Fibroblast of lung (primary cell): ENCODE measurements around the gene ANKFN1. TPM values are rescaled to one million over a fixed set of nuclear protein-coding genes. Genes with fewer than 3 reads are reported as not detected.
A peak's percentile ranks its signal among the peaks of the same experiment; 100 is the strongest.

Experiments
- DNase-seq, 2 donors: peaks; one replicate each; pipeline versions ENCODE4 v3.0.0 to v3.0.0-alpha.2; 2010; ENCODE audit warnings: low read depth in 2 of 2
- H2AFZ ChIP-seq: 2 replicates; pipeline ENCODE4 v1.5.1; 2012; ENCODE audit warnings: low read length, control low read depth, inconsistent platforms
- H3K27ac ChIP-seq: 2 replicates; pipeline ENCODE4 v1.5.1; 2011; ENCODE audit warnings: low read length, control low read depth; ENCODE audit not compliant: insufficient read depth
- H3K27me3 ChIP-seq: 2 replicates; pipeline ENCODE4 v1.5.1; 2011; ENCODE audit warnings: mild to moderate bottlenecking, low read length; ENCODE audit not compliant: control insufficient read depth, insufficient read depth
- H3K36me3 ChIP-seq: 2 replicates; pipeline ENCODE4 v1.5.1; 2011; ENCODE audit warnings: low read length; ENCODE audit not compliant: control insufficient read depth, insufficient read depth
- H3K4me1 ChIP-seq: 2 replicates; pipeline ENCODE4 v1.5.1; 2011; ENCODE audit warnings: low read length; ENCODE audit not compliant: control insufficient read depth, insufficient read depth; ENCODE audit errors: extremely low read depth
- H3K4me2 ChIP-seq: 2 replicates; pipeline ENCODE4 v1.5.1; 2011; ENCODE audit warnings: low read length, control low read depth; ENCODE audit not compliant: insufficient read depth; ENCODE audit errors: extremely low read depth
- H3K4me3 ChIP-seq, 4 experiments: fragments of 200-600 bp in 1 of 4; sonication (generic) in 1 of 4; replicated peaks in 1 of 4; 2 replicates each; pipeline ENCODE4 v1.5.1; 2011 to 2016; ENCODE audit warnings: low read length in 4 of 4, low read depth in 3 of 4, mild to moderate bottlenecking in 3 of 4, control low read depth in 2 of 4, inconsistent platforms in 1 of 4, mixed read lengths in 1 of 4; ENCODE audit not compliant: insufficient read depth in 1 of 4; ENCODE audit errors: control extremely low read depth in 1 of 4
- H3K79me2 ChIP-seq: 2 replicates; pipeline ENCODE4 v1.5.1; 2012; ENCODE audit warnings: mild to moderate bottlenecking, low read length, inconsistent platforms; ENCODE audit not compliant: control insufficient read depth, insufficient read depth
- H3K9ac ChIP-seq: 2 replicates; pipeline ENCODE4 v1.5.1; 2011; ENCODE audit warnings: mild to moderate bottlenecking, low read length, control low read depth; ENCODE audit not compliant: insufficient read depth
- H3K9me3 ChIP-seq: 2 replicates; pipeline ENCODE4 v1.5.1; 2012; ENCODE audit warnings: low read depth, low read length; ENCODE audit not compliant: control insufficient read depth, insufficient read depth
- H4K20me1 ChIP-seq: 2 replicates; pipeline ENCODE4 v1.5.1; 2011; ENCODE audit warnings: low read length; ENCODE audit not compliant: control insufficient read depth, insufficient read depth; ENCODE audit errors: extremely low read depth
- CTCF ChIP-seq, 2 donors: IDR thresholded peaks in 1 of 2; conservative IDR thresholded peaks in 1 of 2; 1 replicate in 1 of 2; 2 replicates in 1 of 2; pipeline ENCODE4 v1.5.1; 2011 to 2012; ENCODE audit warnings: low read length in 2 of 2, control low read depth in 1 of 2, inconsistent platforms in 1 of 2, low read depth in 1 of 2, mild to moderate bottlenecking in 1 of 2
- EZH2 ChIP-seq: IDR thresholded peaks from 2 replicates; pipeline ENCODE4 v1.5.1; 2012; ENCODE audit warnings: low read length, control low read depth, mild to moderate bottlenecking; ENCODE audit errors: missing control alignments
- polyA plus RNA-seq, 2 donors: library from polyadenylated mRNA; depleted of rRNA in 1 of 2; stranded (reverse) in 1 of 2; unstranded in 1 of 2; fragments of >200 nt; gene quantifications; 2 replicates each; pipeline ENCODE4 v1.2.1, GENCODE V29; 2011 to 2012; ENCODE audit warnings: missing spikeins in 1 of 2
- total RNA-seq: library from RNA; depleted of rRNA; stranded (reverse); fragments of >200 nt; gene quantifications from 2 replicates; pipeline ENCODE4 v1.2.1, GENCODE V29; 2014

Gene ANKFN1
- total and polyA plus RNA-seq, 2 donors (not counting 1 experiment from before 2014, with no cell fraction given): 0.19 TPM; not detected in 1

GRCh38 chr17:56185491-56186221, 32.4 kb downstream of the ANKFN1 start:
- Histone ChIP-seq H3K27me3 (no peaks in the 10 kb centered on the region), H3K4me1 (peaks cover 4% of the 10 kb centered on the region), H3K36me3 (no peaks in the 10 kb centered on the region), H3K27ac (no peak overlapping the region), H3K9me3 (no peaks in the 10 kb centered on the region), H3K4me2 (no peak overlapping the region), H3K4me3 (no peak overlapping the region), H2AFZ (no peak overlapping the region), H4K20me1 (no peaks in the 10 kb centered on the region), H3K79me2 (no peaks in the 10 kb centered on the region), H3K9ac (no peak overlapping the region)
- TF ChIP-seq EZH2 (no peak), CTCF (conservative IDR thresholded peaks at IDR 0.05 in 1 of 2, IDR thresholded peaks at IDR 0.05 in 1 of 2; ENCODE audit: low read depth in 1 of 2, low read length in 2 of 2) (no peak)
- DNase-seq: peak; percentile 43 to 80

- no peak for TF ChIP-seq EZH2
- Histone ChIP-seq H3K4me1 (peaks cover 4% of the 10 kb centered on the region), H4K20me1 (no peaks in the 10 kb centered on the region), H2AFZ (no peak overlapping the region), H3K36me3 (no peaks in the 10 kb centered on the region), H3K9ac (no peak overlapping the region), H3K79me2 (no peaks in the 10 kb centered on the region), H3K4me2 (no peak overlapping the region), H3K27me3 (no peaks in the 10 kb centered on the region), H3K9me3 (no peaks in the 10 kb centered on the region), H3K4me3 (no peak overlapping the region), H3K27ac (peak overlapping the region; percentile 1)
- DNase-seq: peak; percentile 63 to 96
Measured at GRCh38 chr17:56186222-56186786, 33.0 kb downstream of the ANKFN1 start.

- Histone ChIP-seq H3K27me3 (no peaks in the 10 kb centered on the region), H3K79me2 (no peaks in the 10 kb centered on the region), H3K4me2 (no peak overlapping the region), H3K9me3 (no peaks in the 10 kb centered on the region), H2AFZ (no peak overlapping the region), H3K4me1 (no peaks in the 10 kb centered on the region), H3K9ac (no peak overlapping the region), H4K20me1 (no peaks in the 10 kb centered on the region), H3K27ac (no peak overlapping the region), H3K4me3 (no peak overlapping the region), H3K36me3 (no peaks in the 10 kb centered on the region)
- DNase-seq: no peak
- TF ChIP-seq EZH2: no peak
- no peak for TF ChIP-seq CTCF (conservative IDR thresholded peaks at IDR 0.05 in 1 of 2, IDR thresholded peaks at IDR 0.05 in 1 of 2; ENCODE audit: low read depth in 1 of 2, low read length in 2 of 2)
Measured at GRCh38 chr17:56203430-56203829, 50.2 kb downstream of the ANKFN1 start.
